Measurements from ENCODE around the gene KIF23.

Gene KIF23

DNA sequence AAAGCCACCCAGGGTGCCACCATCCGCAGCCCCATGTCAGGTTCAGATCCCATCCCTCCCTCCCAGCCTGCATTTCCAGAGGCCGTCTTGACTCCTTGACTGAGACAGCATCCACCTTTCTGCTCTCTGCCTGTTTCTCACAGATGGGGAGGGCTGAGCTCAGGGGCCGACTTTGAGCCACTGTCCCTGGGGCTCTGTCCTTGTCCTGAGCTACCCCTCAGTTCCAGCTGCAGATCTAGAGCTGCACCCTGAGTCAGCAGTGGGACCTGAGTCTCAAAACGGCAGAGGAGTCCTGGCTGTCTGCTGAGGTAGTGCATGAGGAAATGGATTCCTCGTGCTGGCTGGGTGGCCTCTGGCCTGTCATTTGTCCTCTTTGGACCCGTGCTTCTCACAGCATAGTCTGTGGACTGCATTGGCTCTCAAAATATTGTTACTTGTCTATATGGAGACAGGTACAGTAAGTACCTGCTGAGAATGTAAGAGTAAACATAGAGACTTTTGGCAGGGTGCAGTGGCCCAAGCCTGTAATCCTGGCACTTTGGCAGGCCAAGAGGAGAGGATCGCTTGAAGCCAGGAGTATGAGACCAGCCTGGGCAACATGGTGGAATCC, 60.8 kb downstream of the KIF23 start:
- no peaks in the 10 kb centered on the region for H3K4me1 ChIP-seq (ENCODE audit: control insufficient read depth, insufficient read depth, low read length)
- H3K27me3 ChIP-seq (ENCODE audit: control insufficient read depth, insufficient read depth, low read length), result no peaks in the 10 kb centered on the region
- H3K4me3 ChIP-seq (ENCODE audit: low read length), result no peak overlapping the region
- no peaks in the 10 kb centered on the region for H3K36me3 ChIP-seq (ENCODE audit: control insufficient read depth, insufficient read depth, low read length)
- H3K9me3 ChIP-seq (ENCODE audit: control insufficient read depth, low read length), result no peaks in the 10 kb centered on the region
- H3K9ac ChIP-seq (ENCODE audit: low read length), result no peak overlapping the region

DNA sequence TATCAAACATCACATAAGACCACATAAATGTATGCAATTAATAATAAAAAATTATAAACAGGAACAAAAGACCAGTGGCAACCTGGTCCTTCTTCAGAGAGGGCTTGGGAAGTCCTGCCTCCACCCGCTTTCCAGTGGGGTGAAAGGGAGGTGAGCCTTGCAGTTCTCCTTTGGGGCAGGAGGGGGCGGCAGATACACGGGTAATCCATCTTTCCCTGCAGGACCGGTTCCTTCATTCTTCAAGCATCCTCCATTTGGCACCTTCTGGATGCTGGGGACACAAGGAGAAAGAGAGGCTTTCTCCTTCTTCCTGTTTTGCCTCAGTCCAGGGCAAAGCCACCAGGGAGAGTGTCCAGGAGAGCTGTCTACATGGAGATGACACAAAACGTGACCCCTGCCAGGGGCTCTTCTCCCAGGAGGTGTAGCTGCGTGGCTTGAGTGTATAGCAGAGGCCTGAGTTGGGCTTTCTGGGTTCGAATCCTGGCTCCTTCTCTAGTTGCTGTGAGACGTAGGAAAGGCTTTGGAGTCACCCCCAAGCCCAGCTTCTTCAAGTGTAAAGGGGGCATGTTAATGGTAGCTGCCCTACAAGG, 61.7 kb downstream of the KIF23 start:
- H3K4me1 ChIP-seq (ENCODE audit: control insufficient read depth, insufficient read depth, low read length), result no peaks in the 10 kb centered on the region
- H3K9me3 ChIP-seq (ENCODE audit: control insufficient read depth, low read length), result no peaks in the 10 kb centered on the region
- H3K27me3 ChIP-seq (ENCODE audit: control insufficient read depth, insufficient read depth, low read length), result no peaks in the 10 kb centered on the region
- H3K4me3 ChIP-seq (ENCODE audit: low read length), result no peak overlapping the region
- H3K9ac ChIP-seq (ENCODE audit: low read length), result no peak overlapping the region
- no peaks in the 10 kb centered on the region for H3K36me3 ChIP-seq (ENCODE audit: control insufficient read depth, insufficient read depth, low read length)

DNA sequence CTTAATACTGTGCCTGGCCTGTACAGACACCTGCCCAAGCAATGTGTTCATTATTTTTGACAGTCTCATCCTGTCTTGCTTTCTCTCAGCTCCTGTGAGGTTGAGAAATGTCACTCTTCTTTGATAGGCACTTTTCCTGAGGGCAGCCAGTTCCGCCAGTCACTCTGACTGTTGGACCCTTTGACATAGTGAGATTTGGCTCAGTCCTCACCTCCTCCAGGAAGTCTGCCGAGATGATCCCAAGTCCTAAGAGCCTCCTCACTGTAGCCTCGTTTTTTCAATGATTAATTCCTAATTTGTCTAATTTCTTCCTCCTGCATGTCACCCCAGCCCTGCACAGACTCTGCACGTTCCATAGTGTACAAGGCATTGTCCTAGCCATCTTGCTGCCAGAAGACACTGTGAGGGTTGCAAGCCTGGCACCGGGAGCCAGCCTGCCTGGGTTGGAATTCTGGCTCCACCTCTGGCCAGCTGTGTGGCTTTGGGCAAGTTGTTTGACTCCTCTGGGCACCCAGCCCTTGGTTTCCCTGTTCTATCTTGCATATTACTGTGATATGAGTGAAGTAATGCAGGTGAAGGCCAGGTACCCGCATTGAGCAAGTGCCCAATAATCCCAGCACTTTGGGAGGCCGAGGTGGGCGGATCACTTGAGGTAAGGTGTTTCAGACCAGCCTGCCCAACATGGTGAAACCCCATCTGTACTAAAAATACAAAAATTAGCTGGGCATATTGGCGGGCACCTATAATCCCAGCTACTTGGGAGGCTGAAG, 62.7 kb downstream of the KIF23 start:
- Histone ChIP-seq H3K9ac (ENCODE audit: low read length) (no peak overlapping the region), H3K9me3 (ENCODE audit: control insufficient read depth, low read length) (no peaks in the 10 kb centered on the region), H3K4me1 (ENCODE audit: control insufficient read depth, insufficient read depth, low read length) (no peaks in the 10 kb centered on the region), H3K4me3 (ENCODE audit: low read length) (no peak overlapping the region), H3K27me3 (ENCODE audit: control insufficient read depth, insufficient read depth, low read length) (no peaks in the 10 kb centered on the region), H3K36me3 (ENCODE audit: control insufficient read depth, insufficient read depth, low read length) (no peaks in the 10 kb centered on the region)

DNA sequence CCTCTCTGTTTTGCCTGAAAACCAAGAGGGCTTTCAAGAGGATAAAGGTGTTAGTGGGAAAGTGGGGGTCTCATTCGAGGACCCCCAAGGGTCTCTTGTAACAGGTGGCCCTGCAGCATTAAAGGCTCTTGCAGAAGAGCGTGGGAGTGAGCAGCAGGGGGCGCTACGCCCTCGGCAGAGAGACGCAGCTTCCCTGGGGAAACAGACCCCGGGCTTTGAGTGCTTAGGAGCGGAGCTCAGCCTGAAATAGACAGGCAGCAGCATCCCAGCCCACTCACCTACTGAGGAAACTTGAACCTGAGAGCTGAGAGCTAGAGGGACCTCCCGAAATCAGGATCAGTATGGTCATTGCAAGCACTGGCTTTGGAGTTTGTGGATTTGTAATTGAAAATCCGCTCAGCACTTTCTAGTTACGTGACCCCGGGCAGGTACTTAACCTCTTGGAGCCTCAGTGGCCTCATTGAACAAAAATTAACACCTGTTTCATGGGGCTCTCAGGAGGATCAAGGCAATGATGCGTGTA, 64.2 kb downstream of the KIF23 start:
- H3K4me1 ChIP-seq (ENCODE audit: control insufficient read depth, insufficient read depth, low read length), result no peaks in the 10 kb centered on the region
- no peaks in the 10 kb centered on the region for H3K27me3 ChIP-seq (ENCODE audit: control insufficient read depth, insufficient read depth, low read length)
- H3K9me3 ChIP-seq (ENCODE audit: control insufficient read depth, low read length), result no peaks in the 10 kb centered on the region
- no peak overlapping the region for H3K9ac ChIP-seq (ENCODE audit: low read length)
- H3K4me3 ChIP-seq (ENCODE audit: low read length), result no peak overlapping the region
- H3K36me3 ChIP-seq (ENCODE audit: control insufficient read depth, insufficient read depth, low read length), result no peaks in the 10 kb centered on the region

DNA sequence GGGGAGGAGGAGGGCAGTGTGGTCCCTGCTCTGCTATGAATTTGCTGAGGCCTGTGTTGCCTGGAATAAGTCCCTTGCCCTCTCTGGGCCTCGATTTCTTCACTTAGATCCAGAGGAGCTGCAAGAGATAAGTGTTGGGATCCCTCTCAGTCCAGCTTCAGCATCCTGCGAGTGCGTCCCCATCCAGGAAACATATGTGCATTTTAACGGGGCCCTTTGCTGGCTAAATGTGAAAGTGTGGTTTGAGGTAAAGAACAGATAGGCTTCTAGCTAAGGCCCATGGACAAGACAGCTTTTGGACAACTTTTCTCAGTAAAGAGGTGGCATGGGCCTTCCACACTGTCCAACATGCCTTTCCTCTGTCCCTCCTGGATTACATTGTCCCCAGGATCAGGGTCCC, 64.9 kb downstream of the KIF23 start:
- Histone ChIP-seq H3K36me3 (ENCODE audit: control insufficient read depth, insufficient read depth, low read length) (no peaks in the 10 kb centered on the region), H3K4me1 (ENCODE audit: control insufficient read depth, insufficient read depth, low read length) (no peaks in the 10 kb centered on the region), H3K27me3 (ENCODE audit: control insufficient read depth, insufficient read depth, low read length) (no peaks in the 10 kb centered on the region), H3K4me3 (ENCODE audit: low read length) (no peak overlapping the region), H3K9me3 (ENCODE audit: control insufficient read depth, low read length) (no peaks in the 10 kb centered on the region), H3K9ac (ENCODE audit: low read length) (no peak overlapping the region)

DNA sequence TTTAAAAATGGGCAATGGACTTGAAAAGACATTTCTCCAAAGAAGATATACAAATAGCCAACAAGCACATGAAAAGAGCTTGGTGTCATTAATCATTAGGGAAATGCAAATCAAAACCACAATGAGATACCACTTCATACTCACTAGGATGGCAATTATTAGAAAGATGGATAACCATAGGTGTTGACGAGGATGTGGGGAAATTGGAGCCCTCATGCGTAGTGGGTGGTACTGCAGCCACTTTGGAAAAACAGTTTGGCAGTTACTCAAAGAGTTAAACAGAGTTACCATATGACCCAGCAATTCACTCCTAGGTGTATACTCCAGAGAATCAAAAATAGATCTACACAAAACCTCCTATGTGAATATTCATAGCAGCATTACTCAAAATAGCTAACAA, 65.8 kb downstream of the KIF23 start:
- Histone ChIP-seq H3K9ac (ENCODE audit: low read length) (no peak overlapping the region), H3K4me1 (ENCODE audit: control insufficient read depth, insufficient read depth, low read length) (no peaks in the 10 kb centered on the region), H3K27me3 (ENCODE audit: control insufficient read depth, insufficient read depth, low read length) (no peaks in the 10 kb centered on the region), H3K9me3 (ENCODE audit: control insufficient read depth, low read length) (no peaks in the 10 kb centered on the region), H3K36me3 (ENCODE audit: control insufficient read depth, insufficient read depth, low read length) (no peaks in the 10 kb centered on the region), H3K4me3 (ENCODE audit: low read length) (no peak overlapping the region)

DNA sequence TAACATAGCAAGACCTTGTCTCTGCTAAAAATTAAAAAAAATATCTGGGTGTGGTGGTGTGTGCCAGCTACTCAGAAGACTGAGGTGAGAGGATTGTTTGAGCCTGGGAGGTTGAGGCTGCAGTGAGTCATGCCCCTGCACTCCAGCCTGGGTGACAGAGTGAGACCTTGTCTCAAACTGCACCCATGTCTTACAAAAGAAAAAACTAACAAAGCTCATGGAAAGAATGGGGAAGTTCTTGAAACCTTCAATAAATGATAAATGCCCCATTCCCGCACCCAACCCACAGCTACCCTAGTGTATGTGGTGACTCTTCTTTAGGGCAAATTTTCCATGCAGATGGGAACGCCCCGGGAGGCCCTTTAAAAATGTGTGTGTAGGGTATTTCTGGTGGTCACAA, 66.8 kb downstream of the KIF23 start:
- H3K9me3 ChIP-seq (ENCODE audit: control insufficient read depth, low read length), result no peaks in the 10 kb centered on the region
- H3K27me3 ChIP-seq (ENCODE audit: control insufficient read depth, insufficient read depth, low read length), result no peaks in the 10 kb centered on the region
- no peak overlapping the region for H3K4me3 ChIP-seq (ENCODE audit: low read length)
- no peak overlapping the region for H3K9ac ChIP-seq (ENCODE audit: low read length)
- H3K4me1 ChIP-seq (ENCODE audit: control insufficient read depth, insufficient read depth, low read length), result no peaks in the 10 kb centered on the region
- H3K36me3 ChIP-seq (ENCODE audit: control insufficient read depth, insufficient read depth, low read length), result no peaks in the 10 kb centered on the region

DNA sequence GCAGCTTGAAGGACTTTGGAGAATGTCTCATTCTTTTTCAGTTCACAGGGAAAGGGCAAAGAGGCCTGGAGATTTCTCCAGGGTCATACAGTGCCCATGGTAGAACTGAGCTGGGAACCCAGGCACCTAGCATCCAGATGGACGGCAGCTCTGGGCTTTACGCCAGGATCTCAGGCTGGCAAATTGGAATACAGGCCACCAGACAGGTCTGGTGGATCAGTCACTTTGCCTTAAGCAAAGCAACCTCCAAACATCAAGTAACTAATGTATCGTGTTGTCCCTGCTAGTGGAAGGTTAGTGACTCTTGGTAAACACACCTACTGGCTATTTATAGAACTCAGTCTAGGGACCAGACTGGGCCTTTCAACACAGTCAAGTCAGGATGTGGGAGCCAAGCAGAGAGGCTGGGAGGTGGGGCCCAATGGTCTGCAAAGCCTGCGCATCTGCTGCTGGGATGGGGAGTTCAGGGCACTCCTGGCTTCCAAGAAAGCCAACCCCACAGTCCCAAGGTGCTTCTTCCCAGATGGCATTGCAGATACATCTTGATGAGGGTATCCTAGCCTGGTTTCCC, 68.6 kb downstream of the KIF23 start:
- Histone ChIP-seq H3K4me1 (ENCODE audit: control insufficient read depth, insufficient read depth, low read length) (no peaks in the 10 kb centered on the region), H3K9me3 (ENCODE audit: control insufficient read depth, low read length) (no peaks in the 10 kb centered on the region), H3K27me3 (ENCODE audit: control insufficient read depth, insufficient read depth, low read length) (no peaks in the 10 kb centered on the region), H3K36me3 (ENCODE audit: control insufficient read depth, insufficient read depth, low read length) (no peaks in the 10 kb centered on the region), H3K4me3 (ENCODE audit: low read length) (no peak overlapping the region), H3K9ac (ENCODE audit: low read length) (no peak overlapping the region)

DNA sequence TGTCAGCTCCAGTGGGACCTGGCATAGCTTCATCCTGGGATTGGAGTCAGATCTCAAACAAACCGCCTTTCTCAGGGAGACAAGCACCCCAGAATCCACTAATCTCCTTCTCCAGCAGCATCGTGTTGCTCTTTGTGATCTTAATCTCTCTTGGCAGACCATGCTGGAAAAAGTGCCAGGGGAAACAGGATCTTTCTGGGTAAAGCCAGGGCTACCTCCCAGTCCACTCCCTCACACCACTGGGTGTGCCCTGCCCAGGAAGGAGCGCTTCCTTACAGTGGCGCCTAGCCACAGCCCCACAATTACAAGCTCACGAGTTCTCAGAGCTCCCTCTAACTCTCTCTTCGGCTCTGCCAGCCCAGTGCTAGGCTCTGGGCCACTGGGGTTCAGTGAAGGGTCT, 70.7 kb downstream of the KIF23 start:
- Histone ChIP-seq H3K9ac (ENCODE audit: low read length) (no peak overlapping the region), H3K4me3 (ENCODE audit: low read length) (no peak overlapping the region), H3K27me3 (ENCODE audit: control insufficient read depth, insufficient read depth, low read length) (no peaks in the 10 kb centered on the region), H3K9me3 (ENCODE audit: control insufficient read depth, low read length) (no peaks in the 10 kb centered on the region), H3K4me1 (ENCODE audit: control insufficient read depth, insufficient read depth, low read length) (no peaks in the 10 kb centered on the region), H3K36me3 (ENCODE audit: control insufficient read depth, insufficient read depth, low read length) (no peaks in the 10 kb centered on the region)

DNA sequence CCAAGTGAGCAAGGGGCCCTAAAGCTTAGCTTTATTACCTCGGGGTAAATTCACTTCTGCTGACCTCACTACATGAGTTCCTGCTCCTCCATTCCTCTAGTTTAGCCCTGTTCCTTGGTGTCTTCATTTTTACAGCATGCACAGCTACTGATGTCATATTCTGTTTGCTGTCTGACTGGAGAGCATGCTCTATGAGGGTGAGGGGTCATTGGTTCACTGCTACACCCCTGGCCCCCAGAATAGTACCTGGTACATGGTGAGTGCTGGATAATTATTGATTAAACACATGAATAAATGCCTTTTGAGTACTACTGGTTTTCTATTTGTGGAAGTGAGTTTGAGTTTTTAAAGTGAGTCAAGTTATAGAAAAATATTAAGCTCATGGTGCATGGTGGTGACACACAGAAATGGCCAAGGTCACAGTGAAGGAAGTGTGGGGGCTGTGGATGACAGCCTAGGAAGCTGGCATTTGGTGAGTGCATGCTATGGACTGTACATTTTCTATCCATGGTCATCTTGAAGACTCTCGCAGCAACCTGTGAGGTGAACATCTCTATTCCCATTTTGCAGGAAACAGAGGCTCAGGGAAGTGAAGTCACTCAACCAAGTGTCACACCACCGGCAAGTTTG, 72.4 kb downstream of the KIF23 start:
- no peak overlapping the region for H3K4me3 ChIP-seq (ENCODE audit: low read length)
- H3K36me3 ChIP-seq (ENCODE audit: control insufficient read depth, insufficient read depth, low read length), result no peaks in the 10 kb centered on the region
- no peaks in the 10 kb centered on the region for H3K9me3 ChIP-seq (ENCODE audit: control insufficient read depth, low read length)
- H3K9ac ChIP-seq (ENCODE audit: low read length), result no peak overlapping the region
- H3K27me3 ChIP-seq (ENCODE audit: control insufficient read depth, insufficient read depth, low read length), result no peaks in the 10 kb centered on the region
- no peaks in the 10 kb centered on the region for H3K4me1 ChIP-seq (ENCODE audit: control insufficient read depth, insufficient read depth, low read length)

DNA sequence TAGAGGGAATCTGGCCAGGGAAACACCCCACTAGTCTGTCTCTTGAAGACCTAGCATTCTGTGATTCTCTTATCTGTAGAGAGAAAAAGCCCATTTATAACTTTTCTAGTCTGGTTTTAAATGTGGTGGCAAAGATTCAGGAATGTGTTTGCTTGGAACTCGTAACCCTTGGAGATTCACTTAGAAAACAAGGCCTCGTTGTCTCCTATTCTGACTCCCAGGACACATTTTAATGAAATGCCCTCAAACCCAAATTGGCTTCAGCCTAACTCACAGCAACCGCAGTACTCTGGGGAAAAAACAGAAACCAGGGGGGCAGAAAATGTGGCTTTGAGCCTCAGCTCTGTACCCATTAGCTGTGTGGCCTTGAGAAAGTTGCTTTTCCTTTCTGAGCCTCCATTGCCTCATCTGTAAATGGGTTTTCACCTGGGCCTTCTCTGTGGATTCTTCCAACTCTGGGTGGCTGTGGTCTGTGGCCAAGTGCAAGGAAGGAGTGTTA, 75.0 kb downstream of the KIF23 start:
- Histone ChIP-seq H3K36me3 (ENCODE audit: control insufficient read depth, insufficient read depth, low read length) (no peaks in the 10 kb centered on the region), H3K9me3 (ENCODE audit: control insufficient read depth, low read length) (no peaks in the 10 kb centered on the region), H3K4me3 (ENCODE audit: low read length) (no peak overlapping the region), H3K27me3 (ENCODE audit: control insufficient read depth, insufficient read depth, low read length) (no peaks in the 10 kb centered on the region), H3K4me1 (ENCODE audit: control insufficient read depth, insufficient read depth, low read length) (no peaks in the 10 kb centered on the region), H3K9ac (ENCODE audit: low read length) (no peak overlapping the region)
